ENCODE measurements around the gene SLAMF1.

SLAMF1 gene

GRCh38 chr1:160681066-160681890 lies 34.4 kb upstream of the SLAMF1 start:
- Histone ChIP-seq H4K8ac (ENCODE audit: low read depth, low read length) (no peak overlapping the region), H3K79me2 (ENCODE audit: control insufficient read depth, insufficient read depth, low read length) (no peaks in the 10 kb centered on the region), H3K56ac (ENCODE audit: low read length) (peak overlapping the region; percentile 59), H2BK5ac (ENCODE audit: low read length) (peak overlapping the region; percentile 89), H3K23ac (ENCODE audit: low read length) (no peak overlapping the region), H2BK15ac (replicated peaks; ENCODE audit: low read depth) (no peak overlapping the region), H3K18ac (ENCODE audit: low read length) (peak overlapping the region; percentile 33), H3K9ac (ENCODE audit: low read length) (peak overlapping the region; percentile 25), H3K27ac (ENCODE audit: low read depth, low read length) (no peak overlapping the region), H3K4me1 (ENCODE audit: control insufficient read depth, low read depth, low read length) (peaks cover 5% of the 10 kb centered on the region), H3K4me3 (ENCODE audit: low read length) (no peak overlapping the region), H3K4ac (ENCODE audit: low read depth, low read length) (peak overlapping the region; percentile 61), H2AK5ac (ENCODE audit: low read length) (peak overlapping the region; percentile 96), H3K36me3 (ENCODE audit: control insufficient read depth, insufficient read depth, low read length) (no peaks in the 10 kb centered on the region), H3K4me2 (ENCODE audit: low read length) (no peak overlapping the region), H3K27me3 (ENCODE audit: insufficient read depth, low read length, poor library complexity) (no peaks in the 10 kb centered on the region), H3K79me1 (ENCODE audit: low read length) (no peaks in the 10 kb centered on the region), H2BK120ac (ENCODE audit: low read depth, low read length) (peak overlapping the region; percentile 24), H4K5ac (ENCODE audit: low read length) (peak overlapping the region; percentile 84)
- DNase-seq: peak; percentile 98
- no CpG with 5 or more reads among the region's 10 CpGs for WGBS (ENCODE audit: extremely low coverage, insufficient coverage, low lambda C conversion rate)

GRCh38 chr1:160680399-160680798 lies 33.6 kb upstream of the SLAMF1 start:
- no peaks in the 10 kb centered on the region for H3K79me1 ChIP-seq (ENCODE audit: low read length)
- no peaks in the 10 kb centered on the region for H3K27me3 ChIP-seq (ENCODE audit: insufficient read depth, low read length, poor library complexity)
- no CpG with 5 or more reads among the region's 8 CpGs for WGBS (ENCODE audit: extremely low coverage, insufficient coverage, low lambda C conversion rate)

GRCh38 chr1:160679893-160680292 lies 33.0 kb upstream of the SLAMF1 start:
- peak overlapping the region; percentile 56 for H2BK120ac ChIP-seq (ENCODE audit: low read depth, low read length)
- H4K5ac ChIP-seq (ENCODE audit: low read length): no peak overlapping the region
- H3K18ac ChIP-seq (ENCODE audit: low read length): peak overlapping the region; percentile 33
- peak overlapping the region; percentile 40 for H3K56ac ChIP-seq (ENCODE audit: low read length)
- H2AK5ac ChIP-seq (ENCODE audit: low read length): peak overlapping the region; percentile 61
- no peak overlapping the region for H3K4me3 ChIP-seq (ENCODE audit: low read length)
- H3K9ac ChIP-seq (ENCODE audit: low read length): no peak overlapping the region
- H3K36me3 ChIP-seq (ENCODE audit: control insufficient read depth, insufficient read depth, low read length): no peaks in the 10 kb centered on the region
- H3K79me1 ChIP-seq (ENCODE audit: low read length): no peaks in the 10 kb centered on the region
- H4K8ac ChIP-seq (ENCODE audit: low read depth, low read length): no peak overlapping the region
- H2BK15ac ChIP-seq (replicated peaks; ENCODE audit: low read depth): no peak overlapping the region
- H3K27ac ChIP-seq (ENCODE audit: low read depth, low read length): no peak overlapping the region
- no peak for DNase-seq
- peak overlapping the region; percentile 2 for H2BK5ac ChIP-seq (ENCODE audit: low read length)
- H3K4ac ChIP-seq (ENCODE audit: low read depth, low read length): peak overlapping the region; percentile 2
- no CpG with 5 or more reads among the region's 3 CpGs for WGBS (ENCODE audit: extremely low coverage, insufficient coverage, low lambda C conversion rate)
- peaks cover 8% of the 10 kb centered on the region for H3K4me1 ChIP-seq (ENCODE audit: control insufficient read depth, low read depth, low read length)
- no peaks in the 10 kb centered on the region for H3K79me2 ChIP-seq (ENCODE audit: control insufficient read depth, insufficient read depth, low read length)
- no peaks in the 10 kb centered on the region for H3K27me3 ChIP-seq (ENCODE audit: insufficient read depth, low read length, poor library complexity)
- no peak overlapping the region for H3K23ac ChIP-seq (ENCODE audit: low read length)
- H3K4me2 ChIP-seq (ENCODE audit: low read length): no peak overlapping the region

More at GRCh38 chr1:160680399-160680798, 33.6 kb upstream of the SLAMF1 start:
- Histone ChIP-seq H3K4me3 (ENCODE audit: low read length) (no peak overlapping the region), H3K4me1 (ENCODE audit: control insufficient read depth, low read depth, low read length) (peaks cover 5% of the 10 kb centered on the region), H3K27ac (ENCODE audit: low read depth, low read length) (no peak overlapping the region), H4K8ac (ENCODE audit: low read depth, low read length) (no peak overlapping the region), H3K9ac (ENCODE audit: low read length) (no peak overlapping the region), H3K36me3 (ENCODE audit: control insufficient read depth, insufficient read depth, low read length) (no peaks in the 10 kb centered on the region), H3K18ac (ENCODE audit: low read length) (peak overlapping the region; percentile 33), H3K79me2 (ENCODE audit: control insufficient read depth, insufficient read depth, low read length) (no peaks in the 10 kb centered on the region), H3K4me2 (ENCODE audit: low read length) (no peak overlapping the region), H2BK15ac (replicated peaks; ENCODE audit: low read depth) (no peak overlapping the region), H2BK120ac (ENCODE audit: low read depth, low read length) (peak overlapping the region; percentile 19), H3K4ac (ENCODE audit: low read depth, low read length) (peak overlapping the region; percentile 61), H2BK5ac (ENCODE audit: low read length) (peak overlapping the region; percentile 61), H4K5ac (ENCODE audit: low read length) (no peak overlapping the region), H2AK5ac (ENCODE audit: low read length) (peak overlapping the region; percentile 96), H3K56ac (ENCODE audit: low read length) (peak overlapping the region; percentile 59), H3K23ac (ENCODE audit: low read length) (no peak overlapping the region)
- no peak for DNase-seq

GRCh38 chr1:160676869-160677597 lies 30.2 kb upstream of the SLAMF1 start:
- Histone ChIP-seq H3K9ac (ENCODE audit: low read length) (no peak overlapping the region), H4K8ac (ENCODE audit: low read depth, low read length) (no peak overlapping the region), H3K27me3 (ENCODE audit: insufficient read depth, low read length, poor library complexity) (no peaks in the 10 kb centered on the region), H2AK5ac (ENCODE audit: low read length) (no peak overlapping the region), H4K5ac (ENCODE audit: low read length) (no peak overlapping the region), H2BK15ac (replicated peaks; ENCODE audit: low read depth) (peak overlapping the region; percentile 39), H3K4me2 (ENCODE audit: low read length) (no peak overlapping the region), H3K4me3 (ENCODE audit: low read length) (no peak overlapping the region), H3K18ac (ENCODE audit: low read length) (peak overlapping the region; percentile 55), H2BK5ac (ENCODE audit: low read length) (peak overlapping the region; percentile 34), H3K79me2 (ENCODE audit: control insufficient read depth, insufficient read depth, low read length) (no peaks in the 10 kb centered on the region), H3K4me1 (ENCODE audit: control insufficient read depth, low read depth, low read length) (peaks cover 10% of the 10 kb centered on the region), H2BK120ac (ENCODE audit: low read depth, low read length) (peak overlapping the region; percentile 62), H3K4ac (ENCODE audit: low read depth, low read length) (no peak overlapping the region), H3K56ac (ENCODE audit: low read length) (peak overlapping the region; percentile 59), H3K23ac (ENCODE audit: low read length) (no peak overlapping the region), H3K36me3 (ENCODE audit: control insufficient read depth, insufficient read depth, low read length) (no peaks in the 10 kb centered on the region), H3K27ac (ENCODE audit: low read depth, low read length) (no peak overlapping the region), H3K79me1 (ENCODE audit: low read length) (no peaks in the 10 kb centered on the region)
- no CpG with 5 or more reads among the region's 13 CpGs for WGBS (ENCODE audit: extremely low coverage, insufficient coverage, low lambda C conversion rate)
- DNase-seq: no peak

- Histone ChIP-seq H4K8ac (ENCODE audit: low read depth, low read length) (no peak overlapping the region), H3K79me1 (ENCODE audit: low read length) (no peaks in the 10 kb centered on the region), H3K18ac (ENCODE audit: low read length) (peak overlapping the region; percentile 98), H3K4ac (ENCODE audit: low read depth, low read length) (peak overlapping the region; percentile 98), H3K4me3 (ENCODE audit: low read length) (no peak overlapping the region), H4K5ac (ENCODE audit: low read length) (no peak overlapping the region), H3K27me3 (ENCODE audit: insufficient read depth, low read length, poor library complexity) (no peaks in the 10 kb centered on the region), H3K4me1 (ENCODE audit: control insufficient read depth, low read depth, low read length) (peaks cover 6% of the 10 kb centered on the region), H3K56ac (ENCODE audit: low read length) (peak overlapping the region; percentile 84), H3K27ac (ENCODE audit: low read depth, low read length) (peak overlapping the region; percentile 84), H2BK15ac (replicated peaks; ENCODE audit: low read depth) (no peak overlapping the region), H3K23ac (ENCODE audit: low read length) (no peak overlapping the region), H3K36me3 (ENCODE audit: control insufficient read depth, insufficient read depth, low read length) (no peaks in the 10 kb centered on the region), H2BK5ac (ENCODE audit: low read length) (peak overlapping the region; percentile 97), H2AK5ac (ENCODE audit: low read length) (peak overlapping the region; percentile 31), H2BK120ac (ENCODE audit: low read depth, low read length) (peak overlapping the region; percentile 94), H3K4me2 (ENCODE audit: low read length) (no peak overlapping the region), H3K9ac (ENCODE audit: low read length) (peak overlapping the region; percentile 30), H3K79me2 (ENCODE audit: control insufficient read depth, insufficient read depth, low read length) (no peaks in the 10 kb centered on the region)
- DNase-seq: peak; percentile 95
- WGBS (ENCODE audit: extremely low coverage, insufficient coverage, low lambda C conversion rate): no CpG with 5 or more reads among the region's 6 CpGs
Observed at GRCh38 chr1:160675641-160676410, 29.0 kb upstream of the SLAMF1 start.
